Measurements from ENCODE around the gene C1orf226. TPM values are rescaled to one million over a fixed set of nuclear protein-coding genes. Genes with fewer than 3 reads are reported as not detected.

The C1orf226 gene
- total RNA-seq, 2 donors from 2014 or later, result 5.1 to 6.2 TPM

- Mint-ChIP-seq H3K27ac (no peak overlapping the region), H3K4me1 (peaks cover 2% of the 10 kb centered on the region), H3K36me3 (ENCODE audit: low read depth) (no peaks in the 10 kb centered on the region), H3K9me3 (no peaks in the 10 kb centered on the region), H3K4me3 (no peak overlapping the region), H3K27me3 (ENCODE audit: insufficient read depth) (no peaks in the 10 kb centered on the region)
- Histone ChIP-seq H3K4me1 (ENCODE audit: control insufficient read depth, insufficient read depth, low read length) (no peaks in the 10 kb centered on the region), H3K4me3 (ENCODE audit: low read length) (no peak overlapping the region), H3K9ac (ENCODE audit: extremely low read depth, low read length, poor library complexity, severe bottlenecking) (no peak overlapping the region), H3K36me3 (ENCODE audit: control insufficient read depth, insufficient read depth, low read length) (no peaks in the 10 kb centered on the region), H3K27me3 (ENCODE audit: control insufficient read depth, insufficient read depth, low read length, poor library complexity, severe bottlenecking) (no peaks in the 10 kb centered on the region), H3K27ac (ENCODE audit: low read depth, low read length) (no peak overlapping the region), H3K9me3 (ENCODE audit: control insufficient read depth, low read length) (no peaks in the 10 kb centered on the region)
- DNase-seq, result no peak
- WGBS, 2 experiments (ENCODE audit: insufficient coverage in 1 of 2, insufficient read length in 1 of 2), result 78 to 88% methylated on average over 4 to 7 of the region's 7 CpGs
- TF ChIP-seq CTCF (conservative IDR thresholded peaks at IDR 0.05), result no peak
Observed at GRCh38 chr1:162336621-162337285, 44.8 kb upstream of the C1orf226 start.

- no peaks in the 10 kb centered on the region for H3K27me3 Mint-ChIP-seq (ENCODE audit: insufficient read depth)
- no peak for DNase-seq
Observed at GRCh38 chr1:162342452-162342983, 39.0 kb upstream of the C1orf226 start.

GRCh38 chr1:162343470-162343869 is 38.1 kb upstream of the C1orf226 start:
- Mint-ChIP-seq H3K27ac (no peak overlapping the region), H3K9me3 (peaks cover 1% of the 10 kb centered on the region), H3K4me3 (no peak overlapping the region), H3K36me3 (ENCODE audit: low read depth) (no peaks in the 10 kb centered on the region), H3K4me1 (peaks cover 7% of the 10 kb centered on the region), H3K27me3 (ENCODE audit: insufficient read depth) (no peaks in the 10 kb centered on the region)
- Histone ChIP-seq H3K9me3 (ENCODE audit: control insufficient read depth, low read length) (no peaks in the 10 kb centered on the region), H3K4me3 (ENCODE audit: low read length) (no peak overlapping the region), H3K4me1 (ENCODE audit: control insufficient read depth, insufficient read depth, low read length) (peaks cover 3% of the 10 kb centered on the region), H3K9ac (ENCODE audit: extremely low read depth, low read length, poor library complexity, severe bottlenecking) (no peak overlapping the region), H3K27me3 (ENCODE audit: control insufficient read depth, insufficient read depth, low read length, poor library complexity, severe bottlenecking) (no peaks in the 10 kb centered on the region), H3K36me3 (ENCODE audit: control insufficient read depth, insufficient read depth, low read length) (no peaks in the 10 kb centered on the region), H3K27ac (ENCODE audit: low read depth, low read length) (no peak overlapping the region)
- WGBS, 2 experiments (ENCODE audit: insufficient coverage in 1 of 2, insufficient read length in 1 of 2), result 95 to 100% methylated on average over 1 to 5 of the region's 5 CpGs
- DNase-seq, result no peak
- TF ChIP-seq CTCF (conservative IDR thresholded peaks at IDR 0.05), result no peak

More at GRCh38 chr1:162342452-162342983, 39.0 kb upstream of the C1orf226 start:
- Histone ChIP-seq H3K27me3 (ENCODE audit: control insufficient read depth, insufficient read depth, low read length, poor library complexity, severe bottlenecking) (no peaks in the 10 kb centered on the region), H3K4me3 (ENCODE audit: low read length) (no peak overlapping the region), H3K36me3 (ENCODE audit: control insufficient read depth, insufficient read depth, low read length) (no peaks in the 10 kb centered on the region), H3K9ac (ENCODE audit: extremely low read depth, low read length, poor library complexity, severe bottlenecking) (no peak overlapping the region), H3K27ac (ENCODE audit: low read depth, low read length) (no peak overlapping the region), H3K4me1 (ENCODE audit: control insufficient read depth, insufficient read depth, low read length) (peaks cover 1% of the 10 kb centered on the region), H3K9me3 (ENCODE audit: control insufficient read depth, low read length) (no peaks in the 10 kb centered on the region)
- H3K36me3 Mint-ChIP-seq (ENCODE audit: low read depth), result no peaks in the 10 kb centered on the region
- peaks cover 1% of the 10 kb centered on the region for H3K9me3 Mint-ChIP-seq
- WGBS, 2 experiments (ENCODE audit: insufficient coverage in 1 of 2, insufficient read length in 1 of 2), result 97% methylated on average over 1 of the region's 1 CpG; no CpG with 5 or more reads in 1 of the 2 experiments
- H3K4me3 Mint-ChIP-seq, result no peak overlapping the region
- no peak overlapping the region for H3K27ac Mint-ChIP-seq
- TF ChIP-seq CTCF (conservative IDR thresholded peaks at IDR 0.05), result no peak
- peaks cover 7% of the 10 kb centered on the region for H3K4me1 Mint-ChIP-seq
